HepG2 (cell line): Measurements from ENCODE around the gene CES5A. TPM values are rescaled to one million over a fixed set of nuclear protein-coding genes. Genes with fewer than 3 reads are reported as not detected.

Experiments used
- CEBPB ChIP-seq: IDR thresholded peaks from 2 replicates; pipeline ENCODE4 v1.6.1; 2011; ENCODE audit warnings: low read depth, low read length, improper control_type of control experiment, borderline replicate concordance
- CHD4 ChIP-seq: fragments of 200-600 bp; sonication (generic); IDR thresholded peaks from 2 replicates; pipeline ENCODE4 v1.7.0; 2017; ENCODE audit warnings: mild to moderate bottlenecking, low read length, borderline replicate concordance
- FOXC1 ChIP-seq: sonication (generic); formaldehyde crosslinking; IDR thresholded peaks from 2 replicates; pipeline ENCODE4 v1.8.0; 2022; ENCODE audit warnings: mild to moderate bottlenecking, missing genetic modification reagents, borderline replicate concordance
- GATAD1 ChIP-seq: IDR thresholded peaks from 2 replicates; pipeline ENCODE4 v1.6.1; 2016; ENCODE audit warnings: missing genetic modification reagents, missing compliant biosample characterization
- NFATC3 ChIP-seq: sonication (generic); formaldehyde crosslinking; IDR thresholded peaks from 2 replicates; pipeline ENCODE4 v1.5.1; 2020; ENCODE audit warnings: mild to moderate bottlenecking, missing genetic modification reagents
- NFYB ChIP-seq: sonication (generic); formaldehyde crosslinking; IDR thresholded peaks from 2 replicates; pipeline ENCODE4 v1.4.0; 2020; ENCODE audit warnings: missing genetic modification reagents
- NR1H2 ChIP-seq: sonication (generic); formaldehyde crosslinking; IDR thresholded peaks from 2 replicates; pipeline ENCODE4 v1.8.1; 2022; ENCODE audit warnings: low read depth, missing genetic modification reagents, borderline replicate concordance
- PAX8 ChIP-seq: sonication (generic); formaldehyde crosslinking; IDR thresholded peaks from 2 replicates; pipeline ENCODE4 v1.8.0; 2022; ENCODE audit warnings: mild to moderate bottlenecking, missing genetic modification reagents, borderline replicate concordance
- POLR2G ChIP-seq: fragments of 200-400 bp; formaldehyde crosslinking; IDR thresholded peaks from 2 replicates; pipeline ENCODE4 v1.6.1; 2018; ENCODE audit warnings: mild to moderate bottlenecking, low read depth, low read length, moderate library complexity
- RXRA ChIP-seq: sonication (generic); formaldehyde crosslinking; IDR thresholded peaks from 2 replicates; pipeline ENCODE4 v1.5.1; 2020; ENCODE audit warnings: missing genetic modification reagents
- TCF7 ChIP-seq: sonication (generic); IDR thresholded peaks from 2 replicates; pipeline ENCODE4 v1.6.1; 2016; ENCODE audit warnings: antibody characterized with exemption, low read depth
- ZBTB1 ChIP-seq: sonication (generic); formaldehyde crosslinking; IDR thresholded peaks from 2 replicates; pipeline ENCODE4 v1.4.0; 2020; ENCODE audit warnings: missing genetic modification reagents, borderline replicate concordance
- ZBTB38 ChIP-seq: sonication (generic); formaldehyde crosslinking; IDR thresholded peaks from 2 replicates; pipeline ENCODE4 v1.5.1; 2020; ENCODE audit warnings: mild to moderate bottlenecking, missing genetic modification reagents
- ZNF329 ChIP-seq: sonication (generic); formaldehyde crosslinking; IDR thresholded peaks from 2 replicates; pipeline ENCODE4 v1.9.0; 2021; ENCODE audit warnings: low read depth, mild to moderate bottlenecking, missing genetic modification reagents
- ZNF546 ChIP-seq: sonication (generic); formaldehyde crosslinking; conservative IDR thresholded peaks from 2 replicates; pipeline ENCODE4 v1.8.1; 2023; ENCODE audit warnings: mild to moderate bottlenecking, missing genetic modification reagents
- ZNF83 ChIP-seq: sonication (generic); formaldehyde crosslinking; IDR thresholded peaks from 2 replicates; pipeline ENCODE4 v1.4.0; 2020; ENCODE audit warnings: missing genetic modification reagents, mild to moderate bottlenecking, borderline replicate concordance
- ZNF850 ChIP-seq: sonication (generic); formaldehyde crosslinking; conservative IDR thresholded peaks from 2 replicates; pipeline ENCODE4 v1.9.0; 2021; ENCODE audit warnings: mild to moderate bottlenecking, missing genetic modification reagents
- ZSCAN9 ChIP-seq: IDR thresholded peaks from 2 replicates; pipeline ENCODE4 v1.6.1; 2016; ENCODE audit warnings: borderline replicate concordance
- polyA plus RNA-seq, 8 experiments: library from polyadenylated mRNA; depleted of rRNA in 3 of 8; stranded (reverse) in 7 of 8; unstranded in 1 of 8; fragments of >200 nt; fragmentation: Illumina TruSeq in 4 of 8; extraction: Trizol in 4 of 8; gene quantifications; 2 replicates each; pipeline versions ENCODE4 v1.2.1 to v1.2.3, GENCODE V29; 2011 to 2016; ENCODE audit warnings: low read depth in 4 of 8, missing spikeins in 1 of 8, mixed read lengths in 1 of 8; ENCODE audit not compliant: insufficient read depth in 1 of 8
- total RNA-seq, 5 experiments: library from RNA; depleted of rRNA; stranded (reverse); fragments of >200 nt; fragmentation: Illumina TruSeq; extraction: Trizol; gene quantifications; 2 replicates each; pipeline ENCODE4 v1.2.3, GENCODE V29; 2016; ENCODE audit warnings: low read depth in 1 of 5
- TF ChIP-seq, protein P1 (sequence below): IDR thresholded peaks from 2 replicates; pipeline ENCODE4 v1.6.1; 2016; ENCODE audit warnings: missing genetic modification reagents, missing compliant biosample characterization
- TF ChIP-seq, protein P2 (sequence below): sonication (generic); formaldehyde crosslinking; IDR thresholded peaks from 2 replicates; pipeline ENCODE4 v1.8.1; 2022; ENCODE audit warnings: mild to moderate bottlenecking, missing genetic modification reagents
- TF ChIP-seq, protein P3 (sequence below): sonication (generic); formaldehyde crosslinking; IDR thresholded peaks from 2 replicates; pipeline ENCODE4 v1.4.0; 2020; ENCODE audit warnings: missing genetic modification reagents
- TF ChIP-seq, protein P4 (sequence below): sonication (generic); formaldehyde crosslinking; IDR thresholded peaks from 2 replicates; pipeline ENCODE4 v1.8.1; 2023; ENCODE audit warnings: mild to moderate bottlenecking, missing genetic modification reagents
- TF ChIP-seq, protein P5 (sequence below): sonication (generic); formaldehyde crosslinking; IDR thresholded peaks from 2 replicates; pipeline ENCODE4 v1.4.0; 2020; ENCODE audit warnings: low read depth, mild to moderate bottlenecking, missing genetic modification reagents

Gene CES5A
- total and polyA plus RNA-seq, 2 of the 13 experiments (the other 11 are each of a cell fraction or from before 2014, with no cell fraction given) = not detected

DNA sequence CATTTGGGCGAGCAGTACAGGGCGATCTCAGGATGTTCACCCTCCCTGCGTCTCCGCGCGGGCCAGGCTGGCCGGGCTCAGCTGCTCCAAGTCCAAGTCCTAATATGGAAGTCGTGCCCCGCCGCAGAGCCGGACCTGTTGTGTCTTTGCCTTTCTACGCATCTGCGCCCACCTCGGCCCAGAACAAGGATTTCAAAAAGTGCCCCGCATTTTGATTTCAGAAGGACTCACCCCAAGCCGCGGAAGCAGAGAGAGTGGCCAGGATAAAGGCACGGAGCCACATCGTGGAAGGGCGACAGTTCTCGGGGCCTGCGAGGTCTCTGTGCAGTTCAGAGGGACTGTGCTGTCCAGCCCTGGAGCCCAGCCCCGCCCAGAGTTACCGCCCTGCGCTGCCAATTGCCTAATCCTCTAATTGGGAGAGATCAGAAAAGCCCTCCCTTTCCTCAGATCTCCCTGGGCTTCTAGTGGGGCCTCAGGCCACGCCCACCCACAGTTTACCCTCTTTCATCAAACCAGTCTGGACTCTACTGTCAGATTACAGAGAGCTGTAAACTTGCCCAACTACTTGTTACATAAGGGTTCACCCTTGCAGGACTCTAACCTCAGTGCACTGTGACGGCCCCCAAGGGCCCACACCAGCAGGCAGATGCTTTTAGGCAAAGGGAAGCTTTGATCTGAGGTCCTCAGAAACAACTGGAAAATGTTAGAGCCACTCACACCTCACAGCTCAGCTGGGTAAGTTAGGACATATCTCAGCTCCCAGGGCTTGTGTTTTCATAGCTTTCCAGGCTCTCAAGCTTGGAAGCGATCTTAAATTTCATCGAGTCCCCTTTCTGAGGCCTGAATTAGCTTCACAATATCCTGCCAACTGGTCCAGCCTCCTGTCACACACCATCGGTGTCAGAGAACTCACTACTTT, 42.1 kb downstream of the CES5A start, which contains the start of gene CES1 (continued):
- TF ChIP-seq, protein P1, sequence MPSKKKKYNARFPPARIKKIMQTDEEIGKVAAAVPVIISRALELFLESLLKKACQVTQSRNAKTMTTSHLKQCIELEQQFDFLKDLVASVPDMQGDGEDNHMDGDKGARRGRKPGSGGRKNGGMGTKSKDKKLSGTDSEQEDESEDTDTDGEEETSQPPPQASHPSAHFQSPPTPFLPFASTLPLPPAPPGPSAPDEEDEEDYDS (CRISPR knock-in tag) = peak; percentile 71
- TF ChIP-seq ZSCAN9 (peak; percentile 82; the same call in 1 of the 2 replicates), NR1H2 (CRISPR knock-in tag) (no peak), ZBTB38 (CRISPR knock-in tag) (peak; percentile 12; the same call in 1 of the 2 replicates), CEBPB (peak; percentile 87), NFATC3 (CRISPR knock-in tag) (peak; percentile 73; the same call in 1 of the 2 replicates), NFYB (no peak), TCF7 (peak; percentile 82), GATAD1 (CRISPR knock-in tag) (0 out of 2 replicates have a peak, but pooled peaks have one; percentile 18), ZBTB1 (no peak), ZNF83 (no peak), ZNF546 (CRISPR knock-in tag) (no peak; the same call in 1 of the 2 replicates), POLR2G (peak; percentile 76), ZNF329 (CRISPR knock-in tag) (no peak), ZNF850 (no peak), CHD4 (no peak; the same call in 1 of the 2 replicates), RXRA (CRISPR knock-in tag) (peak; percentile 78), FOXC1 (CRISPR knock-in tag) (peak; percentile 34), PAX8 (no peak)
- TF ChIP-seq, protein P2, sequence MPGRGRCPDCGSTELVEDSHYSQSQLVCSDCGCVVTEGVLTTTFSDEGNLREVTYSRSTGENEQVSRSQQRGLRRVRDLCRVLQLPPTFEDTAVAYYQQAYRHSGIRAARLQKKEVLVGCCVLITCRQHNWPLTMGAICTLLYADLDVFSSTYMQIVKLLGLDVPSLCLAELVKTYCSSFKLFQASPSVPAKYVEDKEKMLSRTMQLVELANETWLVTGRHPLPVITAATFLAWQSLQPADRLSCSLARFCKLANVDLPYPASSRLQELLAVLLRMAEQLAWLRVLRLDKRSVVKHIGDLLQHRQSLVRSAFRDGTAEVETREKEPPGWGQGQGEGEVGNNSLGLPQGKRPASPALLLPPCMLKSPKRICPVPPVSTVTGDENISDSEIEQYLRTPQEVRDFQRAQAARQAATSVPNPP = peak; percentile 39; the same call in 1 of the 2 replicates
- TF ChIP-seq, protein P3, sequence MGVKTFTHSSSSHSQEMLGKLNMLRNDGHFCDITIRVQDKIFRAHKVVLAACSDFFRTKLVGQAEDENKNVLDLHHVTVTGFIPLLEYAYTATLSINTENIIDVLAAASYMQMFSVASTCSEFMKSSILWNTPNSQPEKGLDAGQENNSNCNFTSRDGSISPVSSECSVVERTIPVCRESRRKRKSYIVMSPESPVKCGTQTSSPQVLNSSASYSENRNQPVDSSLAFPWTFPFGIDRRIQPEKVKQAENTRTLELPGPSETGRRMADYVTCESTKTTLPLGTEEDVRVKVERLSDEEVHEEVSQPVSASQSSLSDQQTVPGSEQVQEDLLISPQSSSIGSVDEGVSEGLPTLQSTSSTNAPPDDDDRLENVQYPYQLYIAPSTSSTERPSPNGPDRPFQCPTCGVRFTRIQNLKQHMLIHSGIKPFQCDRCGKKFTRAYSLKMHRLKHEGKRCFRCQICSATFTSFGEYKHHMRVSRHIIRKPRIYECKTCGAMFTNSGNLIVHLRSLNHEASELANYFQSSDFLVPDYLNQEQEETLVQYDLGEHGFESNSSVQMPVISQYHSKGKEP = no peak
- TF ChIP-seq, protein P4, sequence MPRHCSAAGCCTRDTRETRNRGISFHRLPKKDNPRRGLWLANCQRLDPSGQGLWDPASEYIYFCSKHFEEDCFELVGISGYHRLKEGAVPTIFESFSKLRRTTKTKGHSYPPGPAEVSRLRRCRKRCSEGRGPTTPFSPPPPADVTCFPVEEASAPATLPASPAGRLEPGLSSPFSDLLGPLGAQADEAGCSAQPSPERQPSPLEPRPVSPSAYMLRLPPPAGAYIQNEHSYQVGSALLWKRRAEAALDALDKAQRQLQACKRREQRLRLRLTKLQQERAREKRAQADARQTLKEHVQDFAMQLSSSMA (CRISPR knock-in tag) = no peak
- TF ChIP-seq, protein P5, sequence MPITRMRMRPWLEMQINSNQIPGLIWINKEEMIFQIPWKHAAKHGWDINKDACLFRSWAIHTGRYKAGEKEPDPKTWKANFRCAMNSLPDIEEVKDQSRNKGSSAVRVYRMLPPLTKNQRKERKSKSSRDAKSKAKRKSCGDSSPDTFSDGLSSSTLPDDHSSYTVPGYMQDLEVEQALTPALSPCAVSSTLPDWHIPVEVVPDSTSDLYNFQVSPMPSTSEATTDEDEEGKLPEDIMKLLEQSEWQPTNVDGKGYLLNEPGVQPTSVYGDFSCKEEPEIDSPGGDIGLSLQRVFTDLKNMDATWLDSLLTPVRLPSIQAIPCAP = no peak
